ENCODE data around the gene SLC5A1.

The SLC5A1 gene

GRCh38 chr22:32067613-32068012 is 24.6 kb downstream of the SLC5A1 start:
- no peak for DNase-seq (ENCODE audit: low spot score)
- no peak for TF ChIP-seq CTCF (IDR thresholded peaks at IDR 0.05; ENCODE audit: borderline replicate concordance, control extremely low read depth, extremely low read depth, insufficient read depth, missing control alignments)

GRCh38 chr22:32069579-32070372 is 26.7 kb downstream of the SLC5A1 start:
- no peak for DNase-seq (ENCODE audit: low spot score)
- in situ Hi-C loops (cut with MboI; ENCODE audit: low sequenced_read_pairs, unreplicated experiment): loop anchor here (10.0 kb wide), 1 partner anchor 95 kb away; no protein-coding TSS in a partner anchor
- TF ChIP-seq CTCF (IDR thresholded peaks at IDR 0.05; ENCODE audit: borderline replicate concordance, control extremely low read depth, extremely low read depth, insufficient read depth, missing control alignments): no peak

More at GRCh38 chr22:32067613-32068012, 24.6 kb downstream of the SLC5A1 start:
- in situ Hi-C loops (cut with MboI; ENCODE audit: low sequenced_read_pairs, unreplicated experiment): no loop called here

GRCh38 chr22:32073262-32073661 is 30.2 kb downstream of the SLC5A1 start:
- DNase-seq (ENCODE audit: low spot score): no peak
- in situ Hi-C loops (cut with MboI; ENCODE audit: low sequenced_read_pairs, unreplicated experiment): loop anchor here (10.0 kb wide), 1 partner anchor 98 kb away; no protein-coding TSS in a partner anchor
- no peak for TF ChIP-seq CTCF (IDR thresholded peaks at IDR 0.05; ENCODE audit: borderline replicate concordance, control extremely low read depth, extremely low read depth, insufficient read depth, missing control alignments)

- no peak for DNase-seq (ENCODE audit: low spot score)
- in situ Hi-C loops (cut with MboI; ENCODE audit: low sequenced_read_pairs, unreplicated experiment): loop anchor here (10.0 kb wide), 1 partner anchor 99 kb away; no protein-coding TSS in a partner anchor
- no peak for TF ChIP-seq CTCF (IDR thresholded peaks at IDR 0.05; ENCODE audit: borderline replicate concordance, control extremely low read depth, extremely low read depth, insufficient read depth, missing control alignments)
Measured at GRCh38 chr22:32073823-32074380, 30.8 kb downstream of the SLC5A1 start.

GRCh38 chr22:32075997-32076760 is 33.1 kb downstream of the SLC5A1 start:
- TF ChIP-seq CTCF (IDR thresholded peaks at IDR 0.05; ENCODE audit: borderline replicate concordance, control extremely low read depth, extremely low read depth, insufficient read depth, missing control alignments): no peak
- in situ Hi-C loops (cut with MboI; ENCODE audit: low sequenced_read_pairs, unreplicated experiment): loop anchor here (10.0 kb wide), 1 partner anchor 101 kb away; no protein-coding TSS in a partner anchor
- DNase-seq (ENCODE audit: low spot score): no peak

- DNase-seq (ENCODE audit: low spot score): no peak
- in situ Hi-C loops (cut with MboI; ENCODE audit: low sequenced_read_pairs, unreplicated experiment): loop anchor here (10.0 kb wide), 1 partner anchor 102 kb away; no protein-coding TSS in a partner anchor
- no peak for TF ChIP-seq CTCF (IDR thresholded peaks at IDR 0.05; ENCODE audit: borderline replicate concordance, control extremely low read depth, extremely low read depth, insufficient read depth, missing control alignments)
Measured at GRCh38 chr22:32076761-32077084, 33.7 kb downstream of the SLC5A1 start.
